CD4-positive, alpha-beta T cell treated with Interleukin-6 for 4 hours (primary cell): ENCODE data around the gene CHMP2A.
"Not testable (repeated sequence)": the region's sequence is repeated elsewhere in the genome, so short reads cannot be mapped to it uniquely, and the experiment has no call there.

Experiments
- DNase-seq: peaks from one replicate; pipeline ENCODE4 v3.0.0-alpha.2; 2020; ENCODE audit warnings: mixed read lengths

The CHMP2A gene

GRCh38 chr19:58555369-58555885 is 522 bp upstream of the CHMP2A start:
- no peak for DNase-seq

DNA sequence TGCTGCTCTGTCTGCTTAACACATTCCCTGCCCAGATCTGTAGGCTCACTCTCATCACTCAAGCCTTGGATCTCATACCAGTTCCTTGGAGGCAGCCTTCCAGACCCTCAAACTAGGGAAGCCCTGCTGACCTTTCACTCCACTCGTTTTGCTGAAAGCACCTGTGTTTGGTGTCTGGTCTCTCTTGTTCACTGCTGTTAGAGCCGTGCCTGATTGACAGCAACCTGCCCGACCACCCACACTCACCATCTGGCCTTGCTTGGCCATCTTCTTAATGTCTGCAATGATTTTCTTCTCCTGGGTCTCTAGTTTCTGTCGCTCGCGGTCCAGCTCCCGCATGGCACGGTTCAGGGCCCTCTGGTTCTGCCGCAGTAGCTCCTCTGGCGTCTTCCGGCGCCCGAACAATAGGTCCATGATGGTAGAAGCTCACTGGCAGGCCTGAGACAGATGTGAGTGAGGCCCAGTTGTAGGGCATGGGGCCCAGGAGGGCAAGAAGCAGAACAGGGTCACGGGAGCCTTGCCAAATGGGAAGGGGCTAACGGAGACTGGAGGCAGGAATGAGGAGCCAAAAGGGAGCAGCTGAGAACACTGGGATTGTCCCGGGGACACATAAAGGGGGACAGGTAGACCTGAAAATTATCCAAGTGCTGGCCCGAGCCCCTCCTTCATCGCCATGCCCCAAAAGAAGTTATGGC is 959 bp downstream of the CHMP2A start:
- DNase-seq: no peak

- no peak for DNase-seq
These were observed 2.2 kb downstream of the CHMP2A start for GRCh38 chr19:58552655-58553054.

GRCh38 chr19:58551577-58552471 is 3.1 kb downstream of the CHMP2A start:
- DNase-seq: no peak

GRCh38 chr19:58551123-58551497 is 3.8 kb downstream of the CHMP2A start:
- DNase-seq: no peak

DNA sequence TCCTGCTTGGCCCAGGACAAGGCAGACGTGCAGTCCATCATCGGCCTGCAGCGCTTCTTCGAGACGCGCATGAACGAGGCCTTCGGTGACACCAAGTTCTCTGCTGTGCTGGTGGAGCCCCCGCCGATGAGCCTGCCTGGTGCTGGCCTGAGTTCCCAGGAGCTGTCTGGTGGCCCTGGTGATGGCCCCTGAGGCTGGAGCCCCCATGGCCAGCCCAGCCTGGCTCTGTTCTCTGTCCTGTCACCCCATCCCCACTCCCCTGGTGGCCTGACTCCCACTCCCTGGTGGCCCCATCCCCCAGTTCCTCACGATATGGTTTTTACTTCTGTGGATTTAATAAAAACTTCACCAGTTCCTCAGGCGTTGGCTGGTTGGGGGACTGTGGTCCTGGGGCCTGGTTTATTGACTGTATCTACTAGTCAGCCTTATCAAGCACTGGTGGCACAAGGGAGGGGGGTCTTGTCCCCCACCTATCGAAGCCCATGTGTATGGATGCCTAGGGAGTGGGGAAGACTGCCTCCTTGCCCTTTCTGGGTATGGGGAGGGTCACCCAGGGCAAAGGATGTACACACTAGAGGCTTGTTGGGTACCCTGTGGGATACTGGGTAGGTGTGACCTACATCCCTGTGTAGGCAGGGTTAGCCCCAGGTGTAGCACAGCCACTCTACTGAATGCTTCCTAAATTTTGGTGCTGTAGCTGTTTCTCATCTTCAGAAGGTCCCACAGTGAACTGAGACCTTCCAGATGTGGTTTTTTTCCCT is 4.4 kb downstream of the CHMP2A start:
- no peak for DNase-seq

DNA sequence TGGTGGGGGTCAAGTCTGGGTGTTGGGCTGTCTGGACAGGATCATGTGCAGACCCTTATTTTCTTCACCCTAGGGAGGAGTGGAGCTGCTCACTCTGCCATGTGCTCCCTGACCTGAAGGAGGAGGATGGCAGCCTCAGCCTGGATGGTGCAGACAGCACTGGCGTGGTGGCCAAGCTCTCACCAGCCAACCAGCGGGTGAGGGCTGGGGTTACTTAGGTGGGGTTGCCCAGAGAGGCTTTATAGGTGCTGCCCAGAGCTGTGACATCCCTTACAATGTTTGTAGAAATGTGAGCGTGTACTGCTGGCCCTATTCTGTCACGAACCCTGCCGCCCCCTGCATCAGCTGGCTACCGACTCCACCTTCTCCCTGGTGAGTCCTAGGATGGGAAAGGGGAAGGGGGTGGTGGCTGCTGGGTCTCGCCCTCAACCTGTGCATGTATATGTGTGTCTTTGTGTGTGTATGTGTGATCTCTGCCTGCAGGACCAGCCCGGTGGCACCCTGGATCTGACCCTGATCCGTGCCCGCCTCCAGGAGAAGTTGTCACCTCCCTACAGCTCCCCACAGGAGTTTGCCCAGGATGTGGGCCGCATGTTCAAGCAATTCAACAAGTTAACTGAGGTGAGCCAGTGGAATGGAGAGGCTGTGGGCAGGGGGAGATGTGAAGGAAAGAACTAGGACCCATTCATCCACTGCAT is 5.1 kb downstream of the CHMP2A start:
- DNase-seq: no peak

DNA sequence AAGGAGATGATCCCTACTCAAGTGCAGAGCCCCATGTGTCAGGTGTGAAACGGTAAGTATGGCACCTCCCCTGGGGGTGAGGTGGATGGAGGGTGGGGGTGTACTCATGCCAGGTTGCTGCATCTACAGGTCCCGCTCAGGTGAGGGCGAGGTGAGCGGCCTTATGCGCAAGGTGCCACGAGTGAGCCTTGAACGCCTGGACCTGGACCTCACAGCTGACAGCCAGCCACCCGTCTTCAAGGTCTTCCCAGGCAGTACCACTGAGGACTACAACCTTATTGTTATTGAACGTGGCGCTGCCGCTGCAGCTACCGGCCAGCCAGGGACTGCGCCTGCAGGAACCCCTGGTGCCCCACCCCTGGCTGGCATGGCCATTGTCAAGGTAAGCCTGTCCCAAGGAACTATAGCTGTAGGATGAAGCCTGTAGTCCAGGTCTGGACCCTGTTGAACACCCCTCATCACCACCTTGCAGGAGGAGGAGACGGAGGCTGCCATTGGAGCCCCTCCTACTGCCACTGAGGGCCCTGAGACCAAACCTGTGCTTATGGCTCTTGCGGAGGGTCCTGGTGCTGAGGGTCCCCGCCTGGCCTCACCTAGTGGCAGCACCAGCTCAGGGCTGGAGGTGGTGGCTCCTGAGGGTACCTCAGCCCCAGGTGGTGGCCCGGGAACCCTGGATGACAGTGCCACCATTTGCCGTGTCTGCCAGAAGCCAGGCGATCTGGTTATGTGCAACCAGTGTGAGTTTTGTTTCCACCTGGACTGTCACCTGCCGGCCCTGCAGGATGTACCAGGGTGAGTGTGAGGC is 5.8 kb downstream of the CHMP2A start:
- no peak for DNase-seq

DNA sequence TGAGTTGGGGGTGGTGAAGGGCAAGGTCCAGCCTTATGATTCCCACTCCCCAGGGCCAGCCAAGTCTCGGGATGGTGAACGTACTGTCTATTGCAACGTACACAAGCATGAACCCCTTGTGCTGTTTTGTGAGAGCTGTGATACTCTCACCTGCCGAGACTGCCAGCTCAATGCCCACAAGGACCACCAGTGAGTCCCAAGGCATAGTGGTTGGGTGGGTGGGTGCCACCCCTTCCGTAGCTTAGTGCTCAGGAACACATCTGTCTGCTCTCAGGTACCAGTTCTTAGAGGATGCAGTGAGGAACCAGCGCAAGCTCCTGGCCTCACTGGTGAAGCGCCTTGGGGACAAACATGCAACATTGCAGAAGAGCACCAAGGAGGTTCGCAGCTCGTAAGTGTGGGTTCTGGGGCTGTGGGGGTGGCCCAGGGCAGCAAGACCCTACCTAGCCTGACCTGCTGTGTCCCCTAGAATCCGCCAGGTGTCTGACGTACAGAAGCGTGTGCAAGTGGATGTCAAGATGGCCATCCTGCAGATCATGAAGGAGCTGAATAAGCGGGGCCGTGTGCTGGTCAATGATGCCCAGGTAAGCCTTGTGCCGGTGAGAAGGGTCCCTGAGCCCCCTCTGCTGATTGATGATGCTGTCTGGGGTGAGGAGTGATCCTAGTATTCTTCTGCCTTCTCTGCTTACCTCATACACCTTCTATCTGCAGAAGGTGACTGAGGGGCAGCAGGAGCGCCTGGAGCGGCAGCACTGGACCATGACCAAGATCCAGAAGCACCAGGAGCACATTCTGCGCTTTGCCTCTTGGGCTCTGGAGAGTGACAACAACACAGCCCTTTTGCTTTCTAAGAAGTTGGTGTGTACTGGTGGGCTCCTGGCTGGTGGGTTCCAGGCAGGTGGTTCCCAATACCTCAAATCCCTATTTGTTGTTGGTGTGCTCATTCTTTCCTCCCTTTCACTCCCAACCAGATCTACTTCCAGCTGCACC is 7.3 kb downstream of the CHMP2A start:
- DNase-seq: no peak

GRCh38 chr19:58546019-58546530 is 8.8 kb downstream of the CHMP2A start:
- no peak for DNase-seq

DNA sequence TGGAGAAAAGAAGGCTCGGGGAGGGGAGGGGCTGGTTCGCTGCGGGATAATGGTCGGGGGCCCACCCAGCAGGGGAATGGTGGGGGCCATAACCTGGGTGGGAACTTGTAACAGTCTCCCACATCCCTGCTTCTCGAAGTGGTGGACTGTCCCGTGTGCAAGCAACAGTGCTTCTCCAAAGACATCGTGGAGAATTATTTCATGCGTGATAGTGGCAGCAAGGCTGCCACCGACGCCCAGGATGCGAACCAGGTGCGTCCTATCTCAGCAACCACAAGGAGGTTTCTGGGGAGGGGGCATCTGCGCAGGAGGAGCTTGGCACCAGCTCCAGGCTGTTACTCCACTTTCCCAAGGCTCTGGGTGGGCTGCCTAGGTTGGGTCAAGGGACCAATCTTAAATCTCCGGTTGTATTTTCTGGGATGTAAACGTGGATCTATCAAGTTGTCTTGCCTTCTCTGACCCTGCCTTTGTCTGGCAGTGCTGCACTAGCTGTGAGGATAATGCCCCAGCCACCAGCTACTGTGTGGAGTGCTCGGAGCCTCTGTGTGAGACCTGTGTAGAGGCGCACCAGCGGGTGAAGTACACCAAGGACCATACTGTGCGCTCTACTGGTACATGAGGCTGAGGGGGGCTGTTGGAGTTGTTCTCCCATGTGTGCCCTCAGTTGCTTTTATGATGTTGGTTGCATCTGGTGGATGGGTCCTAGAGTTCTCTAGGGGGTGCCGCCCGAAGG is 9.5 kb downstream of the CHMP2A start:
- no peak for DNase-seq

GRCh38 chr19:58544591-58545285 is 10.2 kb downstream of the CHMP2A start:
- peak; percentile 79 for DNase-seq

GRCh38 chr19:58543826-58544590 is 10.9 kb downstream of the CHMP2A start, which contains the start of gene TRIM28:
Gene TRIM28 (plus strand): TSS chr19:58544064. CDS start chr19:58544758, 694 bp downstream.
- peak; percentile 100 for DNase-seq

DNA sequence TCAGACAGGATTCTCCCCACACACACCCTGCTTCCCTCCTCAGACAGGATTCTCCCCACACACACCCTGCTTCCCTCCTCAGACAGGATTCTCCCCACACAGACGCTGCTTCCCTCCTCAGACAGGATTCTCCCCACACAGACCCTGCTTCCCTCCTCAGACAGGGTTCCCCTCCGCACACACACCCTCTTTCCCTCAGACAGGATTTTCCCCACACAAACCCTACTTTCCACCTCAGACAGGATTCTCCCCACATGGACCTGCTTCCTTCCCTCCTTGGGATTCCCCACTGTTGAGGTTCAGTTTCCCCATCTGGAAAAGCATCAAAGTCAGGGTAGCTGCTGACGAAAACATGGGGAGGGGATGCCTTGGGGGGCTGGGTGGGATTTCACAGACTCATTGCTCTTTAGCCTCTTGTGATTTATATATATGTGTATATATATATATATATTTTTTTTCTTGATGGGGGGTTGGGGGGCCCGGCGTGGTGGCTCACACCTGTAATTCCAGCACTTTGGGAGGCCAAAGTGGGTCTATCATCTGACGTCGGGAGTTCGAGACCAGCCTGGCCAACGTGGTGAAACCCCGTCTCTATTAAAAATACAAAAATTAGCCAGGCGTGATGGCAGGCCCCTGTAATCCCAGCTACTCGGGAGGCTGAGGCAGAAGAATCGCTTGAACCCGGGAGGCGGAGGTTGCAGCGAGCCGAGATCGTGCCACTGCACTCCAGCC is 12.1 kb downstream of the CHMP2A start:
- DNase-seq: not testable (repeated sequence)

DNA sequence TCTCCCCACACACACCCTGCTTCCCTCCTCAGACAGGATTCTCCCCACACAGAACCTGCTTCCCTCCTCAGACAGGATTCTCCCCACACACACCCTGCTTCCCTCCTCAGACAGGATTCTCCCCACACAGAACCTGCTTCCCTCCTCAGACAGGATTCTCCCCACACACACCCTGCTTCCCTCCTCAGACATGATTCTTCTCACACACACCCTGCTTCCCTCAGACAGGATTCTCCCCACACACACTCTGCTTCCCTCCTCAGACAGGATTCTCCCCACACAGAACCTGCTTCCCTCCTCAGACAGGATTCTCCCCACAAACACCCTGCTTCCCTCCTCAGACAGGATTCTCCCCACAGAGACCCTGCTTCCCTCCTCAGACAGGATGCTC is 15.7 kb downstream of the CHMP2A start:
- DNase-seq: not testable (repeated sequence)

- DNase-seq: peak; percentile 58
These were observed 16.4 kb downstream of the CHMP2A start for GRCh38 chr19:58538257-58539168.
